ENCODE measurements around the gene ZNF441.

GRCh38 chr19:11766597-11767591 lies at the start of gene ZNF441:
- TF ChIP-seq POLR2A (IDR thresholded peaks at IDR 0.05; ENCODE audit: low read depth, low read length) (peak; percentile 53), CTCF (conservative IDR thresholded peaks at IDR 0.05; ENCODE audit: low read depth, low read length) (no peak), SMC3 (IDR thresholded peaks at IDR 0.05; ENCODE audit: low read depth, low read length) (no peak), RCOR1 (IDR thresholded peaks at IDR 0.05; ENCODE audit: insufficient replicate concordance, low read length) (no peak), CEBPB (IDR thresholded peaks at IDR 0.05; ENCODE audit: low read depth, low read length) (no peak), MAFK (IDR thresholded peaks at IDR 0.05; ENCODE audit: low read depth, low read length) (no peak), RAD21 (IDR thresholded peaks at IDR 0.05; ENCODE audit: low read length) (no peak)
